Measurements from ENCODE around the gene LMAN2. TPM values are rescaled to one million over a fixed set of nuclear protein-coding genes. Genes with fewer than 3 reads are reported as not detected.

The LMAN2 gene
- total and polyA plus RNA-seq, 8 donors: 101 to 155 (median 108) TPM

DNA sequence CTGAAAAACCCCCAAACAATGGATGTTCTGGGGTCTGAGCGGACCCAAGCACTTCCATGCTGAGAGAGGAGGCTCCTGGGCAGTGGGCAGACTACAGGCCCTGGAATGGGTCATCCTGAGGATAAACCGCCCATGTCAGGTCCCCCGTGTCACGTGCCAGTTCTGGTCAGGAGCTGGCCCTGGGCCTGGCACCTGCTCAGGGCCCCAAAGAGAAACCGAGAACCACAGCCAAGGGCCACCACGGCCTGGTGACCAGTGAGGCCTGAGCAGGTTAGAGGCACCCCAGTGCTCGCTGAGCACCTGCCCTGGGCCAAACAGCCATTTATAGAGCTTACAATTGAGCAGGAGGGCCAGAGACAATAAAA is 15.8 kb downstream of the LMAN2 start:
- DNase-seq: peak in 1 of 4 donors; percentile 34
- no peak for ATAC-seq
- H3K36me3 ChIP-seq: peaks cover 0 to 87% of the 10 kb centered on the region in 2 donors
- TF ChIP-seq, protein P1, sequence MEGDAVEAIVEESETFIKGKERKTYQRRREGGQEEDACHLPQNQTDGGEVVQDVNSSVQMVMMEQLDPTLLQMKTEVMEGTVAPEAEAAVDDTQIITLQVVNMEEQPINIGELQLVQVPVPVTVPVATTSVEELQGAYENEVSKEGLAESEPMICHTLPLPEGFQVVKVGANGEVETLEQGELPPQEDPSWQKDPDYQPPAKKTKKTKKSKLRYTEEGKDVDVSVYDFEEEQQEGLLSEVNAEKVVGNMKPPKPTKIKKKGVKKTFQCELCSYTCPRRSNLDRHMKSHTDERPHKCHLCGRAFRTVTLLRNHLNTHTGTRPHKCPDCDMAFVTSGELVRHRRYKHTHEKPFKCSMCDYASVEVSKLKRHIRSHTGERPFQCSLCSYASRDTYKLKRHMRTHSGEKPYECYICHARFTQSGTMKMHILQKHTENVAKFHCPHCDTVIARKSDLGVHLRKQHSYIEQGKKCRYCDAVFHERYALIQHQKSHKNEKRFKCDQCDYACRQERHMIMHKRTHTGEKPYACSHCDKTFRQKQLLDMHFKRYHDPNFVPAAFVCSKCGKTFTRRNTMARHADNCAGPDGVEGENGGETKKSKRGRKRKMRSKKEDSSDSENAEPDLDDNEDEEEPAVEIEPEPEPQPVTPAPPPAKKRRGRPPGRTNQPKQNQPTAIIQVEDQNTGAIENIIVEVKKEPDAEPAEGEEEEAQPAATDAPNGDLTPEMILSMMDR (IDR thresholded peaks at IDR 0.05): no peak
- H3K27me3 ChIP-seq: no peaks in the 10 kb centered on the region
- H3K4me3 ChIP-seq: no peak overlapping the region
- no peaks in the 10 kb centered on the region for H3K9me3 ChIP-seq
- intact Hi-C loops (cut with DNase I): no loop called here
- no peak overlapping the region for H3K27ac ChIP-seq
- peaks cover 0 to 24% of the 10 kb centered on the region in 2 donors for H3K4me1 ChIP-seq

DNA sequence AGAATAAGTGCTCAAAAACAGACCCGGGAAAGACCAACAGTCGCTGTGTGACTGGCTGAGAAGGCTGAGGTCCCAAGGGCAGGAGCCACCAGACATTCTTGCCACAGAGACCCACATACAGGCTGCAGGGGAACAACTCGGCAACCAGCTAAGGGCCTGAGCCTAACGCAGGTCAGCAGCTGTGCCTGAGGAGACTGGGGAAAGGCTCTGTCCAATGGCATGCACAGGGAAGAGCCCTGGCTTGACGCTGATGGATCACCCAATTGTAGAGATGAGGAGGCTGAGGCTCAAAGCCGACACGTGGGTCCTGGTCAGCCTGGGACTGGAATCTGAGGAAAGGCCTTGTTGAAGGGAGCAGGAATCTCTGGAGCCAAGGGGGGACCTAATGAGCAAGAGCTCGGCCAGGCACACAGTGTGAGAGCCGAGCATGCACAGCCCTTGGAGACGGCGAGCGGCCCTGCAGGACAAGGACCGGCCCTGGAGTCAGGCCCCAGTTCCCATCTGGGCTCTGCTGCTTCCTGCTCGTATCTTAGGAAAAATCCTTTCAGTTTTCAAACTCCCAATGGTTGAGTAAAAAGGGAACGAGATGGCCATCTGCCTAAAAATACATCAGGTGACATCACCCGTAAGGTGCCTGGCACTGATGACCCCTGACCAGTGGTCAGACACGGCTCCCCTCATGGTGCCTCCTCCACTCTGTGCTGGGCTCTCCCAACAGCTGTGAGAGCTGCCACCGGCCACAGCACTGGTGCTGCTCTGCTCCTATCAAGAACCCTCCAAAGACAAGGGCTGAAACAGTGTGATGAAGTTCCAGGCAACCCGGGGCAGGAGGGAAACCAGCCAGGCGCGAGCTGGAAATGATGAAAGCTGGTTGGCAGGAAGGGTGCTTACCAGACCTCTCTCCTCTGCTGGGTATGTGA is 16.4 kb downstream of the LMAN2 start:
- TF ChIP-seq, protein P1 (IDR thresholded peaks at IDR 0.05): no peak
- no peak for ATAC-seq
- DNase-seq: peak in 1 of 4 donors; percentile 36
- H3K4me1 ChIP-seq: peaks cover 0 to 18% of the 10 kb centered on the region in 2 donors
- no peaks in the 10 kb centered on the region for H3K27me3 ChIP-seq
- no peak overlapping the region for H3K4me3 ChIP-seq
- H3K36me3 ChIP-seq: peaks cover 0 to 93% of the 10 kb centered on the region in 2 donors
- intact Hi-C loops (cut with DNase I): no loop called here
- no peak overlapping the region for H3K27ac ChIP-seq
- no peaks in the 10 kb centered on the region for H3K9me3 ChIP-seq

DNA sequence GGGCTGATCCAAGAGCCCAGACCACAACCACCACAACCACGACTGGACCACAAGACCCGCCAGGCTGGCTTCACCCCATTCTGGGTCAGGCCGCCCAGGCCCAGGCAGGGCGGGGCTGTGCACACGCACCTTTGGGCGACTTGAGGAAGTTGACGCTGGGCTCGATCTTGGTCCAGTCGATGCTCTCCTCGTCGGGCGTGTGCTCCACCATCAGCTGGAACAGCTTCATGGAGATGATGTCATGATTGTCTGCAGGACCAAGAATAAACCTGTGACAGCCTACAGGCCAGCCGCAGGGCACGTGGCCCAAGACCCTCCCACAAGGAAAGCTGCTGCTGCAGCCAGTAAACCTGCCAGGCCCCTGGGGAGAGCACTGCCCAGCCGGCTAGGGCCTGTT is 17.3 kb downstream of the LMAN2 start:
- intact Hi-C loops (cut with DNase I): no loop called here
- DNase-seq: peak in 1 of 4 donors; percentile 55
- Histone ChIP-seq H3K27me3 (no peaks in the 10 kb centered on the region), H3K4me3 (no peak overlapping the region), H3K4me1 (peaks cover 0 to 15% of the 10 kb centered on the region in 2 donors), H3K27ac (no peak overlapping the region), H3K9me3 (no peaks in the 10 kb centered on the region), H3K36me3 (peaks cover 0 to 99% of the 10 kb centered on the region in 2 donors)
- TF ChIP-seq, protein P1 (IDR thresholded peaks at IDR 0.05): no peak
- ATAC-seq: no peak

DNA sequence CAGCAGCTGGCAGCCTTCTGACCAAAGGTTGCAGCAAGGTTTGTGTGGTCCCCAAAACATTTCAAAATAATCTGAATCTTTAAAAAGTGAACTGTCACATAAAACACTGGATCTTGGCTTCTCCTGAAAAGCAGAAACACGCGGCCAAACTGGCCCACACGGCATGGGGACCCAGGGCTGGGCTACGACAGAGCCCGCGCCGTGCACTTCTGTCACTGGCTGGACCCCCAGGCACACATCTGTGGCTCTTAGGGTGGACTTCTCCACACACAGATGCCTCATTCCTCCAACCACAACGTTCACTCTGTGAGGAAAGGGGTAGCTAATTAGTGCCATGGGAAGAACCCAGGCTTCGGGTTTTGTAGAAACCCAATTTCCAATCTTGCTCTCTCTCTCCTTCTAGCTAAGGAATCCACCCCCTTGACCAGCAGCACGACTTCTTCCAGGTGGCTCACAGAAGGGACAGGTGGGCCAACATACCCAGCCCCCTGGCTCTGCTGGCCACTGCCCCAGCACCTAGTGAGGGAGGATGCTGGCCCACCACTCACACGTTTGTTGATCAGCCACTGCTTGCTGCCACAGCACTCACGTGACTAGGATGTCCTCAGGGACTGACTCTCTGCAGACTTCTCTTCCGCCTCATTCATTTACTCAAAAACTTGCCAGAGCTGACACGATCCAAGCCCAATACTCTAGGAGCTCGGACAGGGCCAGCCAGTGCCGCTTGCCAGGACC is 17.9 kb downstream of the LMAN2 start:
- Histone ChIP-seq H3K36me3 (peaks cover 0 to 96% of the 10 kb centered on the region in 2 donors), H3K27me3 (no peaks in the 10 kb centered on the region), H3K27ac (no peak overlapping the region), H3K4me3 (no peak overlapping the region), H3K9me3 (no peaks in the 10 kb centered on the region), H3K4me1 (peaks cover 0 to 9% of the 10 kb centered on the region in 2 donors)
- intact Hi-C loops (cut with DNase I): no loop called here
- ATAC-seq (no peak), DNase-seq (peak in 1 of 4 donors; percentile 33)
- TF ChIP-seq, protein P1 (IDR thresholded peaks at IDR 0.05): no peak

DNA sequence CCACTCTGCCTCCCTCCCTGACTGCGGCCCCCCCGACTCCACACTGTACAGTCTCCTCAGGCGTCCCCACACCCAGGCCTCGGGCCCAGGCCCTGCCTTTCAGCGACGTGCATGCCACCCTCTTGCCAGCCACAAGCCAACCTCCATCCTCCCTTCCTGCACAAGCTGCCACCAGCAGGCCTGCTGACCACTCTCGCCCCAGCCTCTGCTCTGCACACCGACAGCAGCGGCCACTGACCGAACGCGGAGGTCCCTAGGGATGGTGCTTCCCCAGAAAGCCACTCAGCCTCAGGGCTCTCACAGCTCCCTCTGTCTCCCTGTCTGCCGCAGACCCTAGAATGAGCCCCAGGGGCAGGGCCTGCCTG is 18.6 kb downstream of the LMAN2 start:
- peaks cover 0 to 93% of the 10 kb centered on the region in 2 donors for H3K36me3 ChIP-seq
- no peaks in the 10 kb centered on the region for H3K27me3 ChIP-seq
- H3K27ac ChIP-seq: no peak overlapping the region
- ATAC-seq: no peak
- no peak overlapping the region for H3K4me3 ChIP-seq
- intact Hi-C loops (cut with DNase I): no loop called here
- DNase-seq: peak in 1 of 4 donors; percentile 66
- H3K4me1 ChIP-seq: peaks cover 0 to 8% of the 10 kb centered on the region in 2 donors
- no peaks in the 10 kb centered on the region for H3K9me3 ChIP-seq
- TF ChIP-seq, protein P1 (IDR thresholded peaks at IDR 0.05): no peak
